Mesothelial cell of epicardium (in vitro differentiated cells): ENCODE results near the gene FIGN. TPM values are rescaled to one million over a fixed set of nuclear protein-coding genes. Genes with fewer than 3 reads are reported as not detected.

Experiments
- DNase-seq, 2 experiments: peaks; one replicate each; pipeline ENCODE4 v3.0.0; 2021; ENCODE audit warnings: low spot score in 2 of 2; ENCODE audit not compliant: unreplicated experiment in 2 of 2
- H3K27ac Mint-ChIP-seq: 2 replicates; pipeline ENCODE4 v1.8.0; 2021; ENCODE audit warnings: mixed read lengths
- H3K27me3 Mint-ChIP-seq: 2 replicates; pipeline ENCODE4 v1.8.0; 2021; ENCODE audit warnings: low read depth, mixed read lengths
- H3K36me3 Mint-ChIP-seq: 2 replicates; pipeline ENCODE4 v1.8.0; 2021; ENCODE audit warnings: mixed read lengths
- H3K4me1 Mint-ChIP-seq: 2 replicates; pipeline ENCODE4 v1.8.0; 2021; ENCODE audit warnings: mixed read lengths
- H3K4me3 Mint-ChIP-seq: 2 replicates; pipeline ENCODE4 v1.8.0; 2021; ENCODE audit warnings: mild to moderate bottlenecking, moderate library complexity, mixed read lengths
- H3K9me3 Mint-ChIP-seq: 2 replicates; pipeline ENCODE4 v1.8.0; 2021; ENCODE audit warnings: mixed read lengths
- CTCF ChIP-seq: fragments of 200-600 bp; sonication (generic); IDR thresholded peaks from one replicate; pipeline ENCODE4 v1.5.0; 2021; ENCODE audit warnings: antibody characterized with exemption; ENCODE audit not compliant: unreplicated experiment
- total RNA-seq: library from RNA; stranded (reverse); gene quantifications from 3 replicates; pipeline ENCODE4 v1.2.1, GENCODE V29; 2021

Gene FIGN
- total RNA-seq, 1 donor from 2014 or later, result 11.5 TPM

- Mint-ChIP-seq H3K4me3 (no peak overlapping the region), H3K4me1 (peaks cover 28% of the 10 kb centered on the region), H3K27ac (peak overlapping the region; percentile 36), H3K9me3 (no peaks in the 10 kb centered on the region), H3K36me3 (no peaks in the 10 kb centered on the region), H3K27me3 (no peaks in the 10 kb centered on the region)
- no peak for DNase-seq
- no peak for TF ChIP-seq CTCF
These were observed 80.1 kb downstream of the FIGN start for GRCh38 chr2:163655667-163656066.

- no peak for TF ChIP-seq CTCF
- H3K27me3 Mint-ChIP-seq, result no peaks in the 10 kb centered on the region
- H3K27ac Mint-ChIP-seq, result no peak overlapping the region
- H3K9me3 Mint-ChIP-seq, result no peaks in the 10 kb centered on the region
- no peak overlapping the region for H3K4me3 Mint-ChIP-seq
- no peak for DNase-seq
- peaks cover 35% of the 10 kb centered on the region for H3K4me1 Mint-ChIP-seq
- no peaks in the 10 kb centered on the region for H3K36me3 Mint-ChIP-seq
These were observed 83.1 kb downstream of the FIGN start for GRCh38 chr2:163652751-163653150.

GRCh38 chr2:163649080-163649479, 86.7 kb downstream of the FIGN start:
- H3K9me3 Mint-ChIP-seq, result no peaks in the 10 kb centered on the region
- H3K4me1 Mint-ChIP-seq, result peaks cover 24% of the 10 kb centered on the region
- no peak for DNase-seq
- TF ChIP-seq CTCF, result no peak
- no peak overlapping the region for H3K4me3 Mint-ChIP-seq
- no peaks in the 10 kb centered on the region for H3K27me3 Mint-ChIP-seq
- H3K27ac Mint-ChIP-seq, result no peak overlapping the region
- H3K36me3 Mint-ChIP-seq, result no peaks in the 10 kb centered on the region

GRCh38 chr2:163647300-163647699, 88.5 kb downstream of the FIGN start:
- Mint-ChIP-seq H3K36me3 (no peaks in the 10 kb centered on the region), H3K9me3 (no peaks in the 10 kb centered on the region), H3K4me3 (no peak overlapping the region), H3K27me3 (no peaks in the 10 kb centered on the region), H3K4me1 (peaks cover 24% of the 10 kb centered on the region), H3K27ac (peak overlapping the region; percentile 74)
- TF ChIP-seq CTCF, result no peak
- DNase-seq, result no peak

- Mint-ChIP-seq H3K27me3 (no peaks in the 10 kb centered on the region), H3K9me3 (no peaks in the 10 kb centered on the region), H3K4me3 (no peak overlapping the region), H3K27ac (peak overlapping the region; percentile 74), H3K4me1 (peaks cover 24% of the 10 kb centered on the region), H3K36me3 (no peaks in the 10 kb centered on the region)
- TF ChIP-seq CTCF, result no peak
- DNase-seq, result no peak
These were observed 89.1 kb downstream of the FIGN start for GRCh38 chr2:163646687-163647086.

- peak; percentile 27 for TF ChIP-seq CTCF
- no peaks in the 10 kb centered on the region for H3K9me3 Mint-ChIP-seq
- peaks cover 24% of the 10 kb centered on the region for H3K4me1 Mint-ChIP-seq
- no peak overlapping the region for H3K4me3 Mint-ChIP-seq
- H3K36me3 Mint-ChIP-seq, result no peaks in the 10 kb centered on the region
- DNase-seq, result no peak
- H3K27me3 Mint-ChIP-seq, result no peaks in the 10 kb centered on the region
- H3K27ac Mint-ChIP-seq, result no peak overlapping the region
These were observed 91.6 kb downstream of the FIGN start for GRCh38 chr2:163644238-163644637.
